HEK293 (cell line): Measurements from ENCODE around the gene MLXIPL.
A peak's percentile ranks its signal among the peaks of the same experiment; 100 is the strongest.

Experiments
- CTCF ChIA-PET: fragments of 350-600 bp; formaldehyde crosslinking; extraction: SDS; loops from one replicate; lab custom pipeline; 2021; ENCODE audit warnings: antibody characterized with exemption; lab: Yijun Ruan, JAX
- POLR2A ChIA-PET: fragments of 300-600 bp; formaldehyde crosslinking; extraction: SDS; loops from one replicate; lab custom pipeline; 2020; ENCODE audit warnings: antibody characterized with exemption, inconsistent platforms; lab: Yijun Ruan, JAX
- H3K27ac ChIP-seq: fragments of 200-500 bp; sonication (Bioruptor generic); 2 replicates; pipeline ENCODE4 v1.5.1; 2014; ENCODE audit warnings: low read depth, low read length, control low read depth, inconsistent platforms; ENCODE audit errors: extremely low read depth
- H3K36me3 ChIP-seq, 2 experiments: fragments of 200-500 bp in 1 of 2; sonication (Bioruptor generic) in 1 of 2; 1 replicate in 1 of 2; 2 replicates in 1 of 2; pipeline ENCODE4 v1.5.1; 2014 to 2017; ENCODE audit warnings: inconsistent platforms in 2 of 2, low read length in 2 of 2; ENCODE audit not compliant: control insufficient read depth in 2 of 2, insufficient read depth in 1 of 2
- H3K4me1 ChIP-seq: fragments of 200-500 bp; sonication (Bioruptor generic); 2 replicates; pipeline ENCODE4 v1.5.1; 2014; ENCODE audit warnings: mild to moderate bottlenecking, low read length, inconsistent platforms; ENCODE audit not compliant: control insufficient read depth, insufficient read depth
- H3K4me3 ChIP-seq: 2 replicates; pipeline ENCODE4 v1.5.1; 2011; ENCODE audit warnings: low read depth, mild to moderate bottlenecking, control low read depth, low read length, moderate library complexity
- H3K9me3 ChIP-seq: fragments of 200-500 bp; sonication (Bioruptor generic); 2 replicates; pipeline ENCODE4 v1.5.1; 2014; ENCODE audit warnings: low read depth, low read length, inconsistent platforms; ENCODE audit not compliant: control insufficient read depth, insufficient read depth
- KLF1 ChIP-seq: fragments of 450-650 bp; formaldehyde crosslinking; IDR thresholded peaks from 2 replicates; pipeline ENCODE4 v1.5.1; 2016; ENCODE audit warnings: missing biosample characterization, missing genetic modification characterization
- MEIS1 ChIP-seq: sonication (generic); formaldehyde crosslinking; IDR thresholded peaks from 2 replicates; pipeline ENCODE4 v1.8.1; 2022; ENCODE audit warnings: missing genetic modification reagents, mild to moderate bottlenecking, borderline replicate concordance
- PATZ1 ChIP-seq: fragments of 450-650 bp; formaldehyde crosslinking; IDR thresholded peaks from 2 replicates; pipeline ENCODE4 v1.5.1; 2016; ENCODE audit warnings: missing biosample characterization, missing genetic modification characterization
- PRDM4 ChIP-seq: fragments of 450-650 bp; formaldehyde crosslinking; IDR thresholded peaks from 2 replicates; pipeline ENCODE4 v1.5.1; 2017; ENCODE audit warnings: missing biosample characterization, missing genetic modification characterization
- SP3 ChIP-seq: fragments of 450-650 bp; formaldehyde crosslinking; IDR thresholded peaks from 2 replicates; pipeline ENCODE4 v1.5.1; 2016; ENCODE audit warnings: missing biosample characterization, missing genetic modification characterization
- SP7 ChIP-seq: fragments of 450-650 bp; formaldehyde crosslinking; IDR thresholded peaks from 2 replicates; pipeline ENCODE4 v1.5.1; 2016; ENCODE audit warnings: missing biosample characterization, missing genetic modification characterization
- YY2 ChIP-seq: fragments of 450-650 bp; formaldehyde crosslinking; IDR thresholded peaks from 2 replicates; pipeline ENCODE4 v1.5.1; 2016; ENCODE audit warnings: missing biosample characterization, missing genetic modification characterization
- ZBTB17 ChIP-seq: fragments of 450-650 bp; formaldehyde crosslinking; IDR thresholded peaks from 2 replicates; pipeline ENCODE4 v1.5.1; 2016; ENCODE audit warnings: missing biosample characterization, missing genetic modification characterization
- ZBTB26 ChIP-seq: fragments of 450-650 bp; formaldehyde crosslinking; optimal IDR thresholded peaks from 2 replicates; pipeline ENCODE3; 2016; ENCODE audit warnings: missing biosample characterization, mild to moderate bottlenecking, missing genetic modification characterization
- ZBTB48 ChIP-seq: fragments of 450-650 bp; formaldehyde crosslinking; IDR thresholded peaks from 2 replicates; pipeline ENCODE4 v1.5.1; 2016; ENCODE audit warnings: missing biosample characterization, missing genetic modification characterization
- ZNF121 ChIP-seq: fragments of 450-650 bp; formaldehyde crosslinking; IDR thresholded peaks from 2 replicates; pipeline ENCODE4 v1.5.1; 2016; ENCODE audit warnings: missing biosample characterization, missing genetic modification characterization
- ZNF133 ChIP-seq: fragments of 450-650 bp; formaldehyde crosslinking; IDR thresholded peaks from 2 replicates; pipeline ENCODE4 v1.5.1; 2016; ENCODE audit warnings: missing biosample characterization, missing genetic modification characterization
- ZNF169 ChIP-seq: fragments of 450-650 bp; formaldehyde crosslinking; IDR thresholded peaks from 2 replicates; pipeline ENCODE4 v1.5.1; 2016; ENCODE audit warnings: missing biosample characterization, missing genetic modification characterization
- ZNF335 ChIP-seq: fragments of 450-650 bp; formaldehyde crosslinking; conservative IDR thresholded peaks from 2 replicates; pipeline ENCODE4 v1.5.1; 2016; ENCODE audit warnings: missing biosample characterization, missing genetic modification characterization
- ZNF341 ChIP-seq: fragments of 450-650 bp; formaldehyde crosslinking; IDR thresholded peaks from 2 replicates; pipeline ENCODE4; 2016; ENCODE audit warnings: low read depth, missing biosample characterization, missing genetic modification characterization
- ZNF610 ChIP-seq: fragments of 450-650 bp; formaldehyde crosslinking; IDR thresholded peaks from 2 replicates; pipeline ENCODE4 v1.5.1; 2016; ENCODE audit warnings: missing biosample characterization, missing genetic modification characterization, borderline replicate concordance
- ZNF768 ChIP-seq: fragments of 450-650 bp; formaldehyde crosslinking; IDR thresholded peaks from 2 replicates; pipeline ENCODE4 v1.5.1; 2018; ENCODE audit warnings: missing biosample characterization, mild to moderate bottlenecking, missing genetic modification characterization
- ZNF830 ChIP-seq: fragments of 450-650 bp; IDR thresholded peaks from 2 replicates; pipeline ENCODE4 v1.5.0; 2018; ENCODE audit warnings: missing biosample characterization, missing genetic modification characterization, low read depth, mild to moderate bottlenecking, moderate library complexity
- ZNF837 ChIP-seq: fragments of 450-650 bp; formaldehyde crosslinking; IDR thresholded peaks from 2 replicates; pipeline ENCODE4 v1.5.1; 2016; ENCODE audit warnings: missing biosample characterization, missing genetic modification characterization
- ZNF843 ChIP-seq: fragments of 450-650 bp; formaldehyde crosslinking; IDR thresholded peaks from 2 replicates; pipeline ENCODE4 v1.5.1; 2016; ENCODE audit warnings: missing biosample characterization, missing genetic modification characterization
- ZSCAN30 ChIP-seq: fragments of 450-650 bp; IDR thresholded peaks from 2 replicates; pipeline ENCODE4 v1.5.1; 2018; ENCODE audit warnings: missing biosample characterization, mild to moderate bottlenecking, missing genetic modification characterization, moderate library complexity
- TF ChIP-seq, protein P1 (sequence below): sonication (generic); formaldehyde crosslinking; IDR thresholded peaks from 2 replicates; pipeline ENCODE4 v1.8.1; 2022; ENCODE audit warnings: mild to moderate bottlenecking, moderate library complexity, missing genetic modification reagents
- TF ChIP-seq, protein P2 (sequence below): fragments of 450-650 bp; formaldehyde crosslinking; IDR thresholded peaks from 2 replicates; pipeline ENCODE4 v1.5.1; 2016; ENCODE audit warnings: missing biosample characterization, missing genetic modification characterization
- TF ChIP-seq, protein P3 (sequence below): fragments of 450-650 bp; formaldehyde crosslinking; IDR thresholded peaks from 2 replicates; pipeline ENCODE4 v1.5.1; 2016; ENCODE audit warnings: missing biosample characterization, missing genetic modification characterization

The MLXIPL gene

DNA sequence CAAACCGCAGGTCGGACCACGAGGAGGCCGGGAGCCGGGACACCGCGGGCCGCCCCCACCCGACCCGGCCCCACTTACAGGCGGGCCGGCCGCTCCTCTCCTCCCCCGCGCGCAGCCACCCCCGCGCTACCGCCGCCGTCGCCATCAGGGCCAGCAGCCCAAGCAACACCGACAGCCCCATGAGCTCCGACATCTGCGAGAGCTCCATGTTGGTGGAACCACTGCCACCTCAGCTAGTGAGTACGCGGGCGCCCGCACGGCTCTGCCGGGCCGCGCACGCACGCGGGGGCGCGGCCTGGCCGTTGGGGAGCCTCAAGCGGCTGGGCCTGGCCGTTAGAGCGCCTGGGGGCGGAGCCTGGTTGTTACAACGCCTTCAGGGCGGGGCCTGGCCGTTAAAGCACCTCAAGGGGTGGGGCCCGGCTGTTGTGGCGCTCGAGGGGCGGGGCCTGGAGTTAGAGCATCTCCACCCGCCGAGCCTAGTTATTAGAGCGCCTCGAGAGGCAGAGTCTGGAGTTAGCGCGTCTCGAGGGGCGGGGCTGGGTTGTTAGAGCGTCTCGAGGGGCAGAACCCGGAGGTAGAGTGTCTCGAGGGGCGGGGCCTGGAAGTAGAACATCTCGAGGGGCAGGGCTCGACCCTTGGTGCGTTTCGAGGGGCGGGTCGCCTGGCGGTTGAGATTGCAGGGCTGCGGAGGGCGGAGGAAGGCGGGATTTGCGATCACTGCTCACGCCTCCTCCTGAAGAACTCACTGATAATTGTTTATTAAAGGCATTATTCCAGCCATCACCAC, 45.8 kb downstream of the MLXIPL start, which contains the start of gene TBL2:
Gene TBL2, minus strand, starts transcription at position 238 of the 787 bp plus-strand sequence. Its CDS starts 30 bp downstream, at position 208.
- H3K4me1 ChIP-seq, result no peaks in the 10 kb centered on the region
- peaks cover 17 to 19% of the 10 kb centered on the region in 2 experiments for H3K36me3 ChIP-seq
- peak within 1 kb of the TSS; percentile 77 for H3K27ac ChIP-seq
- H3K9me3 ChIP-seq, result no peaks in the 10 kb centered on the region
- POLR2A ChIA-PET, result interaction anchor here (0.5 to 1.3 kb wide), 16 partner anchors 9 to 949 kb away, joined by 3 to 16 read pairs (median 4); partner anchors contain the start of genes ABHD11, BAZ1B and BCL7B
- peak within 1 kb of the TSS; percentile 84 for H3K4me3 ChIP-seq
- CTCF ChIA-PET, result interaction anchor here (0.7 kb wide), 1 partner anchor 156 kb away, joined by 3 read pairs; no protein-coding TSS in a partner anchor
- TF ChIP-seq, protein P1, sequence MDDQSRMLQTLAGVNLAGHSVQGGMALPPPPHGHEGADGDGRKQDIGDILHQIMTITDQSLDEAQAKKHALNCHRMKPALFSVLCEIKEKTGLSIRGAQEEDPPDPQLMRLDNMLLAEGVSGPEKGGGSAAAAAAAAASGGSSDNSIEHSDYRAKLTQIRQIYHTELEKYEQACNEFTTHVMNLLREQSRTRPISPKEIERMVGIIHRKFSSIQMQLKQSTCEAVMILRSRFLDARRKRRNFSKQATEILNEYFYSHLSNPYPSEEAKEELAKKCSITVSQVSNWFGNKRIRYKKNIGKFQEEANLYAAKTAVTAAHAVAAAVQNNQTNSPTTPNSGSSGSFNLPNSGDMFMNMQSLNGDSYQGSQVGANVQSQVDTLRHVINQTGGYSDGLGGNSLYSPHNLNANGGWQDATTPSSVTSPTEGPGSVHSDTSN, result no peak
- TF ChIP-seq ZNF133 (tag by site-specific recombination), result no peak
- TF ChIP-seq ZBTB17, result peak; percentile 46; the same call in 1 of the 2 replicates
- no peak for TF ChIP-seq ZNF843 (tag by site-specific recombination)
- no peak for TF ChIP-seq SP7 (tag by site-specific recombination)
- TF ChIP-seq ZSCAN30 (tag by site-specific recombination), result peak; percentile 66; the same call in 1 of the 2 replicates
- TF ChIP-seq, protein P2, sequence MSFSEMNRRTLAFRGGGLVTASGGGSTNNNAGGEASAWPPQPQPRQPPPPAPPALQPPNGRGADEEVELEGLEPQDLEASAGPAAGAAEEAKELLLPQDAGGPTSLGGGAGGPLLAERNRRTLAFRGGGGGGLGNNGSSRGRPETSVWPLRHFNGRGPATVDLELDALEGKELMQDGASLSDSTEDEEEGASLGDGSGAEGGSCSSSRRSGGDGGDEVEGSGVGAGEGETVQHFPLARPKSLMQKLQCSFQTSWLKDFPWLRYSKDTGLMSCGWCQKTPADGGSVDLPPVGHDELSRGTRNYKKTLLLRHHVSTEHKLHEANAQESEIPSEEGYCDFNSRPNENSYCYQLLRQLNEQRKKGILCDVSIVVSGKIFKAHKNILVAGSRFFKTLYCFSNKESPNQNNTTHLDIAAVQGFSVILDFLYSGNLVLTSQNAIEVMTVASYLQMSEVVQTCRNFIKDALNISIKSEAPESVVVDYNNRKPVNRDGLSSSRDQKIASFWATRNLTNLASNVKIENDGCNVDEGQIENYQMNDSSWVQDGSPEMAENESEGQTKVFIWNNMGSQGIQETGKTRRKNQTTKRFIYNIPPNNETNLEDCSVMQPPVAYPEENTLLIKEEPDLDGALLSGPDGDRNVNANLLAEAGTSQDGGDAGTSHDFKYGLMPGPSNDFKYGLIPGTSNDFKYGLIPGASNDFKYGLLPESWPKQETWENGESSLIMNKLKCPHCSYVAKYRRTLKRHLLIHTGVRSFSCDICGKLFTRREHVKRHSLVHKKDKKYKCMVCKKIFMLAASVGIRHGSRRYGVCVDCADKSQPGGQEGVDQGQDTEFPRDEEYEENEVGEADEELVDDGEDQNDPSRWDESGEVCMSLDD (tag by site-specific recombination), result no peak
- TF ChIP-seq MEIS1, result no peak; the same call in 1 of the 2 replicates
- no peak for TF ChIP-seq ZNF768 (tag by site-specific recombination)
- TF ChIP-seq YY2, result no peak
- TF ChIP-seq ZNF169 (tag by site-specific recombination), result no peak
- TF ChIP-seq, protein P3, sequence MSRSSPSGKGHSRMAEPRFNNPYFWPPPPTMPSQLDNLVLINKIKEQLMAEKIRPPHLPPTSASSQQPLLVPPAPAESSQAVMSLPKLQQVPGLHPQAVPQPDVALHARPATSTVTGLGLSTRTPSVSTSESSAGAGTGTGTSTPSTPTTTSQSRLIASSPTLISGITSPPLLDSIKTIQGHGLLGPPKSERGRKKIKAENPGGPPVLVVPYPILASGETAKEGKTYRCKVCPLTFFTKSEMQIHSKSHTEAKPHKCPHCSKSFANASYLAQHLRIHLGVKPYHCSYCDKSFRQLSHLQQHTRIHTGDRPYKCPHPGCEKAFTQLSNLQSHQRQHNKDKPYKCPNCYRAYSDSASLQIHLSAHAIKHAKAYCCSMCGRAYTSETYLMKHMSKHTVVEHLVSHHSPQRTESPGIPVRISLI (tag by site-specific recombination), result no peak
- TF ChIP-seq ZBTB26 (tag by site-specific recombination), result peak; percentile 81
- peak; percentile 89 for TF ChIP-seq ZNF341 (tag by site-specific recombination)
- no peak for TF ChIP-seq PRDM4 (tag by site-specific recombination)
- TF ChIP-seq PATZ1 (tag by site-specific recombination), result no peak
- TF ChIP-seq SP3 (tag by site-specific recombination), result peak; percentile 75
- no peak for TF ChIP-seq ZNF837 (tag by site-specific recombination)
- no peak for TF ChIP-seq ZNF830 (tag by site-specific recombination)
- TF ChIP-seq ZNF610 (tag by site-specific recombination), result no peak
- TF ChIP-seq KLF1 (tag by site-specific recombination), result peak; percentile 56
- no peak for TF ChIP-seq ZNF121 (tag by site-specific recombination)
- TF ChIP-seq ZBTB48 (tag by site-specific recombination), result no peak
- TF ChIP-seq ZNF335, result peak; percentile 43
